AG04449 (cell line): ENCODE measurements around the gene GLIS2.

Source experiments
- CTCF ChIA-PET: fragments of 350-600 bp; formaldehyde crosslinking; extraction: SDS; loops from one replicate; lab custom pipeline; 2021; ENCODE audit warnings: antibody characterized with exemption; lab: Yijun Ruan, JAX
- POLR2A ChIA-PET: fragments of 400-600, 350-600 bp; formaldehyde crosslinking; extraction: SDS; loops from one replicate; lab custom pipeline; 2020; ENCODE audit warnings: antibody characterized with exemption, inconsistent platforms; lab: Yijun Ruan, JAX
- DNase-seq: peaks from one replicate; pipeline ENCODE4 v3.0.0-alpha.2; 2010; ENCODE audit warnings: low read depth, low spot score
- H3K4me3 ChIP-seq: 2 replicates; pipeline ENCODE4 v1.5.1; 2011; ENCODE audit warnings: low read depth, mild to moderate bottlenecking, control low read depth, low read length
- TF ChIP-seq, protein P1 (sequence below): IDR thresholded peaks from one replicate; pipeline ENCODE4 v1.5.1; 2011; ENCODE audit warnings: mild to moderate bottlenecking, moderate library complexity, low read length, control low read depth, inconsistent platforms; ENCODE audit not compliant: insufficient read depth; ENCODE audit errors: missing control alignments

GLIS2 gene

DNA sequence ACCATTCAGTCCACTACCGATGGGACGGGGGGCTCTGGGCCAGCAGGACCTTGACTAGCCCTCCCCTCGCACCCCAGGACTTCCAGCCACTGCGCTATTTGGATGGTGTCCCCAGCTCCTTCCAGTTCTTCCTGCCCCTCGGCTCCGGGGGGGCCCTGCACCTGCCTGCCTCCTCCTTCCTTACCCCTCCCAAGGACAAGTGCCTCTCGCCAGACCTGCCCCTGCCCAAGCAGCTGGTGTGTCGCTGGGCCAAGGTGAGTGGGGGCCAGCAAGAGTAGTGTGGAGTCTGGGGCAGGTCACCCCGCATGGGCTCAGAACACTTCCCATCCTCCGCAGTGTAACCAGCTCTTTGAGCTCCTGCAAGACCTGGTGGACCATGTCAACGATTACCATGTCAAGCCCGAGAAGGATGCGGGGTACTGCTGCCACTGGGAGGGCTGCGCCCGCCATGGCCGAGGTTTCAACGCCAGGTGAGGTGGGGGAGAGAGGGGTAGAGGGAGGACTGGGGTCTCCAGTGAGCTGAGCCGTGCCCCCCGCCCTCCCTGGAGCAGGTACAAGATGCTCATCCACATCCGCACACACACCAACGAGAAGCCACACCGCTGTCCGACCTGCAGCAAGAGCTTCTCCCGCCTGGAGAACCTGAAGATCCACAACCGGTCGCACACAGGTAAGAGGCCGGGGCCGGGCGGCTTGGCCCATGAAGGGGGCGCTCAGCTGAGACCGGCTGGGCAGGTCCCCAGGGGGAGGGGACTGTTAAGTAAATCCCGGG lies 19.0 kb downstream of the GLIS2 start:
- CTCF ChIA-PET = interaction anchor here (1.1 to 10.5 kb wide), 5 partner anchors 15 to 67 kb away, joined by 4 to 104 read pairs (median 9); partner anchors contain the start of genes GLIS2 and PAM16
- TF ChIP-seq, protein P1, sequence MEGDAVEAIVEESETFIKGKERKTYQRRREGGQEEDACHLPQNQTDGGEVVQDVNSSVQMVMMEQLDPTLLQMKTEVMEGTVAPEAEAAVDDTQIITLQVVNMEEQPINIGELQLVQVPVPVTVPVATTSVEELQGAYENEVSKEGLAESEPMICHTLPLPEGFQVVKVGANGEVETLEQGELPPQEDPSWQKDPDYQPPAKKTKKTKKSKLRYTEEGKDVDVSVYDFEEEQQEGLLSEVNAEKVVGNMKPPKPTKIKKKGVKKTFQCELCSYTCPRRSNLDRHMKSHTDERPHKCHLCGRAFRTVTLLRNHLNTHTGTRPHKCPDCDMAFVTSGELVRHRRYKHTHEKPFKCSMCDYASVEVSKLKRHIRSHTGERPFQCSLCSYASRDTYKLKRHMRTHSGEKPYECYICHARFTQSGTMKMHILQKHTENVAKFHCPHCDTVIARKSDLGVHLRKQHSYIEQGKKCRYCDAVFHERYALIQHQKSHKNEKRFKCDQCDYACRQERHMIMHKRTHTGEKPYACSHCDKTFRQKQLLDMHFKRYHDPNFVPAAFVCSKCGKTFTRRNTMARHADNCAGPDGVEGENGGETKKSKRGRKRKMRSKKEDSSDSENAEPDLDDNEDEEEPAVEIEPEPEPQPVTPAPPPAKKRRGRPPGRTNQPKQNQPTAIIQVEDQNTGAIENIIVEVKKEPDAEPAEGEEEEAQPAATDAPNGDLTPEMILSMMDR = no peak
- POLR2A ChIA-PET = no interaction called here
- no peak overlapping the region for H3K4me3 ChIP-seq
- DNase-seq = no peak

- POLR2A ChIA-PET = no interaction called here
- no peak overlapping the region for H3K4me3 ChIP-seq
- TF ChIP-seq, protein P1 = no peak
- DNase-seq = no peak
- CTCF ChIA-PET = interaction anchor here (9.9 kb wide), 1 partner anchor 65 kb away, joined by 94 read pairs; no protein-coding TSS in a partner anchor
Measured at GRCh38 chr16:4336701-4337539, 21.1 kb downstream of the GLIS2 start.

GRCh38 chr16:4337540-4338088 lies 21.7 kb downstream of the GLIS2 start:
- ChIA-PET CTCF (interaction anchor here (2.3 to 9.9 kb wide), 3 partner anchors 8 to 65 kb away, joined by 5 to 94 read pairs (median 88); no protein-coding TSS in a partner anchor), POLR2A (no interaction called here)
- no peak overlapping the region for H3K4me3 ChIP-seq
- DNase-seq = no peak
- TF ChIP-seq, protein P1 = no peak

DNA sequence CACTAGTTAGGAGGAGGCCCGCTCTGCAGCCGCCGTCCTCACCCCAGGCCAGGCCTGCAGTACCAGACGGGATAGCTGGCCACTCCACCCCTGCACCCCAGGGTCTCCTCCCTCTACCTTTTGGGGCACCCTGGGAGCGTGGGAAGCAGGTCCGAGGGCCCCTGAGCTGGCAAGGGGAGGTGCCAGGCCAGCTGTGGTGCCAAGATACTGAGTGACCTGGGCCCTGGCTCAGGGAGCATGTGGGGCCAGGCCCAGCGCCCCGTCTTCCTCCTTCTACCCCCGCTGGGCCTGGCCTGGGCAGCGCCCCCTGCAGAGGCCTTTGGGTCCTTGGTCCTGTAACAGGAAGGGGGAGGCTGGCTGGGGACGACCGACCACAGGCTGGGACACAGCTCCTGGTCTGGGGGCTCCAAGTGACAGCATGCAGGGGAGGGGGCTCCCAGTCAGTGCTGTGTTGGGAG lies 22.3 kb downstream of the GLIS2 start:
- ChIA-PET POLR2A (no interaction called here), CTCF (interaction anchor here (1.3 to 9.9 kb wide), 5 partner anchors 8 to 64 kb away, joined by 4 to 94 read pairs (median 5); no protein-coding TSS in a partner anchor)
- no peak for DNase-seq
- no peak overlapping the region for H3K4me3 ChIP-seq
- TF ChIP-seq, protein P1 = peak; percentile 7

DNA sequence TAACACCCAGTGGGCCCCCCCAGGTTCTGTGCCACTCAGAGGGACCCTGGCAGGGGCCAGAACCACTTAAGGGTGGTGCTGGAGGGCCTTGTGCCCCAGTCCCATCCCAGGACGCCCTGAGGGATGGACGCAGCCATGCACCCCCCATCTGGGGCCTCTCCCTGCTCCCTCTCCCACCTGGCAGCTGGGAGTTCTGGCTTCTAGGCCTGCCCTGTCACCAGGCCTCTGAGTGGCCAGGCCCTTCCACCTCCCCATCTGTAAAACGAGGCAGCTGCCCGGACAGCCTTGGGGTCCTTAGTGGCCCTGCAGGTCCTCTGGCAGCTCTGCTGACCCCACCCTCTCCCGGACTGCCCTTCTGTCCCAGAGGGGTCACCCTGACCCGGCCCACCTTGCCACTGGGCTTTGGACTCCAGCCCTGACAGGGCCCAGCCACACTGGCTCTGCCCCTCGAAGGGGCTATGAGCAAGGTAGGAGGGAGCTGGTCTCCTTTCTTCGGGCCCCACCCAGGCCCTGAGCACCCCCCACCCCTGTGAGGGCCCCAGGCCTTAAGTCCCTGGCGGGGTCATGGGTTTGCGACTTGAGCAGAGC lies 22.9 kb downstream of the GLIS2 start:
- POLR2A ChIA-PET = no interaction called here
- CTCF ChIA-PET = interaction anchor here (1.3 to 9.9 kb wide), 5 partner anchors 9 to 63 kb away, joined by 4 to 94 read pairs (median 5); no protein-coding TSS in a partner anchor
- no peak for DNase-seq
- TF ChIP-seq, protein P1 = no peak
- H3K4me3 ChIP-seq = no peak overlapping the region
